CD14-positive monocyte (primary cell): ENCODE results near the gene TMEM184C. TPM values are rescaled to one million over a fixed set of nuclear protein-coding genes. Genes with fewer than 3 reads are reported as not detected.
A peak's percentile ranks its signal among the peaks of the same experiment; 100 is the strongest.

ENCODE experiments used
- DNase-seq, 3 donors: peaks; one replicate each; pipeline ENCODE4 v3.0.0-alpha.2; 2011 to 2022
- H2AFZ ChIP-seq: 2 replicates; pipeline ENCODE4 v1.6.0; 2012; ENCODE audit warnings: mild to moderate bottlenecking, low read depth, low read length, inconsistent platforms; ENCODE audit not compliant: insufficient read depth, poor library complexity, severe bottlenecking
- H3K27ac ChIP-seq, 2 donors: 1 replicate in 1 of 2; 2 replicates in 1 of 2; pipeline ENCODE4 v1.5.1; 2012 to 2013; ENCODE audit warnings: low read length in 2 of 2, control low read depth in 1 of 2, inconsistent platforms in 1 of 2, low read depth in 1 of 2, mild to moderate bottlenecking in 1 of 2
- H3K27me3 ChIP-seq, 2 donors: one replicate each; pipeline versions ENCODE4 v1.6.0 to v1.6.1; 2011 to 2013; ENCODE audit warnings: low read length in 2 of 2; ENCODE audit not compliant: control insufficient read depth in 2 of 2, insufficient read depth in 2 of 2
- H3K36me3 ChIP-seq, 2 donors: replicated peaks in 1 of 2; 1 replicate in 1 of 2; 2 replicates in 1 of 2; pipeline versions ENCODE4 v1.5.1 to v1.6.1; 2012 to 2013; ENCODE audit warnings: low read length in 2 of 2, control low read depth in 1 of 2, inconsistent platforms in 1 of 2, mild to moderate bottlenecking in 1 of 2; ENCODE audit not compliant: insufficient read depth in 2 of 2, control insufficient read depth in 1 of 2
- H3K4me1 ChIP-seq, 2 donors: 1 replicate in 1 of 2; 2 replicates in 1 of 2; pipeline versions ENCODE4 v1.5.1 to v1.6.1; 2012 to 2013; ENCODE audit warnings: low read length in 2 of 2, control low read depth in 1 of 2, inconsistent platforms in 1 of 2, mild to moderate bottlenecking in 1 of 2, moderate library complexity in 1 of 2; ENCODE audit not compliant: insufficient read depth in 2 of 2, control insufficient read depth in 1 of 2
- H3K4me2 ChIP-seq: replicated peaks from 2 replicates; pipeline ENCODE3; 2012; ENCODE audit warnings: low read length, moderate library complexity, mild to moderate bottlenecking; ENCODE audit not compliant: poor library complexity, severe bottlenecking; ENCODE audit errors: extremely low read depth
- H3K4me3 ChIP-seq, 3 experiments: fragments of 200-600 bp in 1 of 3; sonication (generic) in 1 of 3; replicated peaks in 1 of 3; 1 replicate in 2 of 3; 2 replicates in 1 of 3; pipeline ENCODE4 v1.5.1; 2011 to 2013; ENCODE audit warnings: low read length in 3 of 3, mild to moderate bottlenecking in 3 of 3, control low read depth in 2 of 3, low read depth in 2 of 3, inconsistent platforms in 1 of 3, moderate library complexity in 1 of 3
- H3K79me2 ChIP-seq: 2 replicates; pipeline ENCODE4 v1.6.0; 2012; ENCODE audit warnings: mild to moderate bottlenecking, control low read depth, inconsistent platforms, low read length, moderate library complexity; ENCODE audit not compliant: insufficient read depth
- H3K9ac ChIP-seq: 2 replicates; pipeline ENCODE4 v1.6.0; 2017; ENCODE audit warnings: low read length, mild to moderate bottlenecking; ENCODE audit not compliant: insufficient read depth, poor library complexity, severe bottlenecking
- H3K9me3 ChIP-seq, 2 donors: replicated peaks in 1 of 2; 1 replicate in 1 of 2; 2 replicates in 1 of 2; pipeline versions ENCODE4 v1.5.1 to v1.6.1; 2012 to 2013; ENCODE audit warnings: low read length in 2 of 2, control low read depth in 1 of 2; ENCODE audit not compliant: control insufficient read depth in 1 of 2, insufficient read depth in 1 of 2
- H4K20me1 ChIP-seq: 2 replicates; pipeline ENCODE4 v1.6.0; 2012; ENCODE audit warnings: mild to moderate bottlenecking, low read length, control low read depth, moderate library complexity; ENCODE audit not compliant: insufficient read depth
- H3K27ac Mint-ChIP-seq, 7 donors: one replicate each; pipeline ENCODE4 v1.8.0; 2020; ENCODE audit warnings: mild to moderate bottlenecking in 7 of 7, mixed read lengths in 7 of 7, moderate library complexity in 6 of 7, inconsistent platforms in 2 of 7
- H3K27me3 Mint-ChIP-seq, 3 donors: one replicate each; pipeline ENCODE4 v1.8.0; 2021 to 2022; ENCODE audit warnings: low read depth in 3 of 3, mild to moderate bottlenecking in 3 of 3, mixed read lengths in 3 of 3, moderate library complexity in 3 of 3, inconsistent platforms in 1 of 3
- H3K36me3 Mint-ChIP-seq, 2 donors: one replicate each; pipeline ENCODE4 v1.8.0; 2020; ENCODE audit warnings: mixed read lengths in 2 of 2, inconsistent platforms in 1 of 2, mild to moderate bottlenecking in 1 of 2
- H3K4me1 Mint-ChIP-seq: one replicate; pipeline ENCODE4 v1.8.0; 2020; ENCODE audit warnings: mild to moderate bottlenecking, mixed read lengths
- H3K4me3 Mint-ChIP-seq, 2 donors: one replicate each; pipeline ENCODE4 v1.8.0; 2020; ENCODE audit warnings: mild to moderate bottlenecking in 2 of 2, mixed read lengths in 2 of 2, moderate library complexity in 1 of 2
- H3K9me3 Mint-ChIP-seq, 7 donors: one replicate each; pipeline ENCODE4 v1.8.0; 2020 to 2022; ENCODE audit warnings: mixed read lengths in 7 of 7, mild to moderate bottlenecking in 6 of 7, moderate library complexity in 6 of 7, inconsistent platforms in 2 of 7
- WGBS: methylation state at CpG from one replicate; pipeline ENCODE4 v1.1.5; 2013; ENCODE audit warnings: missing lambda C conversion rate; ENCODE audit not compliant: insufficient coverage; 5-methylcytosine and 5-hydroxymethylcytosine counted together
- intact Hi-C, 2 donors: fragments of 100-400 bp; cut with micrococcal nuclease; formaldehyde crosslinking; loops; one replicate each; pipeline versions ENCODE4 v1.15.0 to v1.15.1; 2023
- polyA plus RNA-seq, 3 donors: library from polyadenylated mRNA; depleted of rRNA in 1 of 3; unstranded in 2 of 3; stranded (reverse) in 1 of 3; fragments of 300-500 nt in 2 of 3; fragments of >200 nt in 1 of 3; fragmentation: Illumina TruSeq in 2 of 3; gene quantifications; 1 replicate in 2 of 3; 2 replicates in 1 of 3; pipeline ENCODE4 v1.2.3, GENCODE V29; 2012 to 2021
- TF ChIP-seq, protein P1 (sequence below): fragments of 200-600 bp; IDR thresholded peaks from one replicate; pipeline ENCODE4 v1.8.0; 2022; ENCODE audit warnings: antibody characterized with exemption, mild to moderate bottlenecking

The TMEM184C gene
- polyA plus RNA-seq, 3 donors: 7.5 to 36.4 (median 20.7) TPM

- Histone ChIP-seq H3K9ac (no peak overlapping the region), H3K4me2 (no peak overlapping the region), H3K4me3 (no peak overlapping the region), H3K9me3 (no peaks in the 10 kb centered on the region), H3K79me2 (peaks cover 33% of the 10 kb centered on the region), H3K4me1 (peaks cover 6 to 11% of the 10 kb centered on the region in 2 donors), H3K27ac (no peak overlapping the region), H3K27me3 (no peaks in the 10 kb centered on the region), H2AFZ (no peak overlapping the region), H4K20me1 (no peaks in the 10 kb centered on the region), H3K36me3 (peaks cover 9 to 38% of the 10 kb centered on the region in 2 donors)
- Mint-ChIP-seq H3K36me3 (peaks cover 24 to 27% of the 10 kb centered on the region in 2 donors), H3K4me3 (no peak overlapping the region), H3K27ac (peak overlapping the region in 1 of 7 donors; percentile 48), H3K4me1 (peaks cover 12% of the 10 kb centered on the region), H3K27me3 (no peaks in the 10 kb centered on the region), H3K9me3 (peaks cover 0 to 2% (median 0%) of the 10 kb centered on the region in 7 donors)
- intact Hi-C loops: no loop called here
- TF ChIP-seq, protein P1, sequence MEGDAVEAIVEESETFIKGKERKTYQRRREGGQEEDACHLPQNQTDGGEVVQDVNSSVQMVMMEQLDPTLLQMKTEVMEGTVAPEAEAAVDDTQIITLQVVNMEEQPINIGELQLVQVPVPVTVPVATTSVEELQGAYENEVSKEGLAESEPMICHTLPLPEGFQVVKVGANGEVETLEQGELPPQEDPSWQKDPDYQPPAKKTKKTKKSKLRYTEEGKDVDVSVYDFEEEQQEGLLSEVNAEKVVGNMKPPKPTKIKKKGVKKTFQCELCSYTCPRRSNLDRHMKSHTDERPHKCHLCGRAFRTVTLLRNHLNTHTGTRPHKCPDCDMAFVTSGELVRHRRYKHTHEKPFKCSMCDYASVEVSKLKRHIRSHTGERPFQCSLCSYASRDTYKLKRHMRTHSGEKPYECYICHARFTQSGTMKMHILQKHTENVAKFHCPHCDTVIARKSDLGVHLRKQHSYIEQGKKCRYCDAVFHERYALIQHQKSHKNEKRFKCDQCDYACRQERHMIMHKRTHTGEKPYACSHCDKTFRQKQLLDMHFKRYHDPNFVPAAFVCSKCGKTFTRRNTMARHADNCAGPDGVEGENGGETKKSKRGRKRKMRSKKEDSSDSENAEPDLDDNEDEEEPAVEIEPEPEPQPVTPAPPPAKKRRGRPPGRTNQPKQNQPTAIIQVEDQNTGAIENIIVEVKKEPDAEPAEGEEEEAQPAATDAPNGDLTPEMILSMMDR: no peak
- no peak for DNase-seq
- 96% methylated on average over 7 of the region's 12 CpGs for WGBS
These were observed 61.8 kb downstream of the TMEM184C start for GRCh38 chr4:147678796-147679549.

DNA sequence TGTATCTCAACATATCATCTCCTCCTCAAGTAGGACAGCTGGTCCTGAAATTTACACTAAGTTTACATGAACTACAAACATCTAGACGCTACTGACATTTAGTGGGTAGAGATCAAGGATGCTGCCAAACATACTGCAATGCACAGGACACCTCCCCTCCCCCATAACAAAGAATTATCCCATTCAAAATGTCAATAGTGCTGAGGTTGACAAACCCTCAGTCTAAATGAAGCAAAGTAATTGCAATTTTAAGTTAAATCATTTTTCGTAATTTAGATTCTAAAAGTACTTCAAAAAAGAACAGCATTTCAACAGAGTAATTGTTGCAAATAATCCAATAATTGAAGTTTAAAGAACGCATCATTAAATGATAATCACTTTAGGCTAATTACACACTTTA lies 65.6 kb downstream of the TMEM184C start:
- no CpG with 5 or more reads among the region's 3 CpGs for WGBS
- Histone ChIP-seq H4K20me1 (no peaks in the 10 kb centered on the region), H3K36me3 (peaks cover 9 to 24% of the 10 kb centered on the region in 2 donors), H3K79me2 (peaks cover 37% of the 10 kb centered on the region), H3K9ac (peak overlapping the region; percentile 96), H3K27me3 (no peaks in the 10 kb centered on the region), H3K4me2 (peak overlapping the region; percentile 74), H3K4me3 (peak overlapping the region in 2 of 3 experiments; percentile 85 to 88), H3K27ac (peak overlapping the region in 1 of 2 donors; percentile 95), H2AFZ (no peak overlapping the region), H3K9me3 (no peaks in the 10 kb centered on the region), H3K4me1 (peaks cover 11 to 18% of the 10 kb centered on the region in 2 donors)
- Mint-ChIP-seq H3K36me3 (peaks cover 18 to 20% of the 10 kb centered on the region in 2 donors), H3K27ac (peak overlapping the region in 5 of 7 donors; percentile 11 to 97 (median 92)), H3K4me3 (peak overlapping the region; percentile 87 to 97), H3K27me3 (peaks cover 0 to 5% (median 4%) of the 10 kb centered on the region in 3 donors), H3K9me3 (peaks cover 0 to 4% (median 2%) of the 10 kb centered on the region in 7 donors), H3K4me1 (peaks cover 15% of the 10 kb centered on the region)
- TF ChIP-seq, protein P1: no peak
- DNase-seq: no peak
- intact Hi-C loops: loop anchor here in 1 of 2 donors (5.0 kb wide), 1 partner anchor 65 kb away; the partner anchor contains the start of gene TMEM184C
